ENCODE measurements around the gene GOLGA3.

- TF ChIP-seq POLR2A (IDR thresholded peaks at IDR 0.05) (no peak), CTCF (IDR thresholded peaks at IDR 0.05) (no peak), POLR2AphosphoS5 (IDR thresholded peaks at IDR 0.05) (no peak)
Observed at GRCh38 chr12:132873724-132874123, 45.1 kb upstream of the GOLGA3 start.
